Epidermal melanocyte (primary cell): ENCODE measurements around the gene ZNF516.

ENCODE experiments used
- DNase-seq: peaks from one replicate; pipeline ENCODE4 v3.0.0; 2011; ENCODE audit warnings: low spot score; ENCODE audit not compliant: insufficient read length

The ZNF516 gene

GRCh38 chr18:76422121-76422520 lies 72.9 kb downstream of the ZNF516 start:
- no peak for DNase-seq

DNA sequence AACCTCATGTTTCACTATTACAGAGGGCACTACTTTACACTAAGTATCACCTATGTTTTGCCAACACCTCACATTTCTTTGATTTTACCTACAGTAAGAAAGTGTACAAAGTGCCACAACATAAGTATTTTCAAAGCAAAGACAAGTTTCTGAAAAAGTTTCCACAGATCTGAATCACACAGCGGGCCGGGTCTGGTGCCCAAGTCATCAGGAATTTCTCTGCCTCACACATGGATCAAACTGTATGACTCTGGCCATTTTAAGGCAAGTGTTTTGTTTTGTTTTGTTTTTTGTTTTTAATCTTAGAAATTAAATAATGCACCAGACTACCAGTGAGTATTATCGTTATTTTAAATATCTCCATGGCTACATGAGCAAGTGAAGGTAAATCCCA lies 73.4 kb downstream of the ZNF516 start:
- no peak for DNase-seq

GRCh38 chr18:76420898-76421684 lies 74.0 kb downstream of the ZNF516 start:
- DNase-seq, result no peak

- DNase-seq, result no peak
These were observed 75.2 kb downstream of the ZNF516 start for GRCh38 chr18:76419811-76420210.

GRCh38 chr18:76416911-76417310 lies 78.1 kb downstream of the ZNF516 start:
- no peak for DNase-seq

DNA sequence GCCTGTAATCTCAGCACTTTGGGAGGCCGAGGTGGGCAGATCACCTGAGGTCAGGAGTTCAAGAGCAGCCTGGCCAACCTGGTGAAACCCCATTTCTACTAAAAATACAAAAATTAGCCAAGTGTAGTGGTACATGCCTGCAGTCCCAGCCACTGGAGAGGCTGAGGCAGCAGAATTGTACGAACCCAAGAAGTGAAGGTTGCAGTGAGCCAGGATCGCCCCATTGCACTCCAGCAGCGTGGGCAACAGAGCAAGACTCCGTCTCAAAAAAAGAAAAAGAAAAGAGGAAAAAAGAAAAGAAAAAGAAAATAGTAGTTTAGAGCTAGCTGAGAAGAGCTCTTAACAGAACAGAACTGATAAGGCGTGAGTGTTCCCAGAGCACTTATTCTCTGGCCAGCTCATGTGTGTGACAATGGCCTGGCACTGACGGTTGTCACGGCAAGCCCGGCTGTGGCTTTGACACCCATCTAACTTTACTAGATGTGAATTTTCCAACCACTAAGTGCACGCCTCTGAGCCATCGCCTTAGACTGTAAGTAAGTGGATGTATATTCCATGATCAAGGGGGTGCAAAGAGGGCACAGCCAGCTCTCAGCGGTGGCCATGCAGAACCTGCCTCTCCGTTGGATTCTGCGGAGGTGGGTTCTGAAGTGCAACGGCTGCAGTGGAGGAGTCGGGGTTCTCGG lies 80.0 kb downstream of the ZNF516 start:
- DNase-seq, result no peak

DNA sequence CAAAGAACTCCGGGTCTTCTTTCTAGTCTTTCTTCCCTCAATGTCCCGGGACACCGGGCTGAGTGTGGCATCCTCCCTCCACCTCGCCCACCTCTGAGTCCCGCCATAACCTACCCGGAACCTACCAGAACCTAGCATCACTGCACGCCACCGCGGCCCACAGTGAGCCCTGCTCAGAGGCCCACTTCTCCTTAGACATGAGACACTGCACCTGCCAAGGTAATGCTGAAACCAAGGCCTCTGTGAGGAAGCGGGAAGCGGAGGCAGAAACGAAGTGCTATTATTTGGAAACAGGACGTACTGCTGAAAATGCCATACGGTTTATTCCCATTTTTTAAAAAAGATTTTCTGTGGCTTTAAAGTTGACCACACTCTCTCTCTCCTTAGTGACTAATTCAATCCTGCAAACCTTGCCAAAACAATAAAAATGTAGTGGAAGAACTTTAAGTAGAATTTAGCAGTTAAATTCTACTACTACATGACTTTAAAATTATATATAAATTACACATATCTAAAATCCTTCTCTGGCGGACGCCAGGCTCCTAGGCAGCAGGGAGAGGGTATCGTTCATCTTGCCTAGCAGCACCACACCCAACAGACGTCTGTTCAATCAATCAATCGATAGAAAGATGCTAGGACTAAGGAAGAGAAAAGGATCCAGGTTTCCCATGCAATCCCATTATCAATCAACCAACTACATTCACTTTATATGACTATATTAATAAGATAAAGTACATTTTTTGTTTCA lies 82.0 kb downstream of the ZNF516 start:
- no peak for DNase-seq

DNA sequence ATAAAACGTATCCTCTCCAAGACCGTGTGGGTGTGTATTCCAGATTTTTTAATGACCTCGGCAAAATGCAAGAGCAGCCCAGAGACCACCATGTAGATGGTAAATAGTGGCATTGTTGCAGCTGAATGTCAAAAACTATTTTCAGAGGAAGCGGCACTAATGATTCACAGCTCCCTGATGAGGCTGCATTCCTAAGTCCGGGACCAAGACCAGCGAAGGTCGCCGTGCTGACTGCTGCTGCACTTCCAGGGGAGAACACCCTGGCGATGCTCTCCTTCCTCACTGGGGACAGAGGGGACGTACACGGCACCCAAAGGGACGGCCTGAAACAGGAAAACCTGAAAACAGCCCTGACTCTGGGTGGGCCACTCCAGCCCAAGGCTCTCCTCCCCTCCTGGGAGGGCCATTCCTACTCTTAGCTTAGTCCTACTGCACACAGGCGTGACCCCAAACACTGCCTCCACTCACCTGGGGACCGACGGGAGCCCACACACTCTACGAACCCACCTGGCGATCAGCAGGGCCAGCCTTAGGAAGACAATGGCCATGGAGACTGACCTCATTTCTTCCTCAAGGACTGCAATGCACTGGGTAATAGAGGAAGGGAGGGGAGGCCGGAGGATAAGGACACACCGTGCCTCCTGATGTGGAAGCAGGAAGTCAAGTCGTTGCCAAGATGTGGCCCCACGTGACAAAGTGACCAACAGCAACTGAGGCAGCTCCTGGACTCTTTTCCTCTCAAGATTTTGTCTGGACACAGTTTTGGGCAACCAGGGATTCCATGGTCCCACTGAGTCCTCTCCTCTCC lies 82.8 kb downstream of the ZNF516 start:
- DNase-seq, result no peak

GRCh38 chr18:76410660-76411417 lies 84.2 kb downstream of the ZNF516 start:
- no peak for DNase-seq

- DNase-seq, result no peak
These were observed 85.0 kb downstream of the ZNF516 start for GRCh38 chr18:76410033-76410432.

GRCh38 chr18:76408480-76409067 lies 86.5 kb downstream of the ZNF516 start:
- DNase-seq, result no peak

GRCh38 chr18:76407681-76408080 lies 87.4 kb downstream of the ZNF516 start:
- no peak for DNase-seq

- no peak for DNase-seq
These were observed 88.3 kb downstream of the ZNF516 start for GRCh38 chr18:76406791-76407190.

DNA sequence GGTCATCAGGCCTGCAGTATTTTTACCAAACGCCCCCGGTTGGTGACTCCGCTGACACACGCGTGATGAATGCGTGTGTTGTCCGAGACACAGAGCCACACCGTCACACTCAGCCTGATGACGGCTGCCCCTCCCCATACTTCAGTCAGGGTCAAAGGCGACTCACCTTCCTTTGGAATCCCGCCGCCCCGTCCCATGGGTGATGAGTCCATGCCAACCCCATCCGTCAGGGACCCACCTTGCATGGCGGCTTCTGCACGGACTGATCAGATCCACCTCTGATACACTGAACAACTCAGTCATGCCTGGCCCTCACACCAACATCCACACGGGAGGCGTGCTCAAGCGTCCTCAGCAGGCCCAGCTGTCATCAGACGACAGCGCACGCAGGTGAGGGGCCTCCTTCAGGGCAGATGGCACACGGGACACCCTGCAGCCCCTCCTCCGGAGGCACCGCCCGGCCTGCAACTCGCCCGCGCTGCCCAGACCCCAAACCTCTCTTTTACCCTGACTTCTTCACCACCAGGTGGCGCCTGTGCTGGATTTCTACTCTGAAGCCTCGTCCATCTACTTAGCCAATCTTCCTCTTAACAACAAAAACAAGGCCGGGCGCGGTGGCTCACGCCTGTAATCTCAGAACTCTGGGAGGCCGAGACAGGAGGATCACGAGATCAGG lies 89.2 kb downstream of the ZNF516 start:
- no peak for DNase-seq

GRCh38 chr18:76405280-76405679 lies 89.8 kb downstream of the ZNF516 start:
- no peak for DNase-seq

DNA sequence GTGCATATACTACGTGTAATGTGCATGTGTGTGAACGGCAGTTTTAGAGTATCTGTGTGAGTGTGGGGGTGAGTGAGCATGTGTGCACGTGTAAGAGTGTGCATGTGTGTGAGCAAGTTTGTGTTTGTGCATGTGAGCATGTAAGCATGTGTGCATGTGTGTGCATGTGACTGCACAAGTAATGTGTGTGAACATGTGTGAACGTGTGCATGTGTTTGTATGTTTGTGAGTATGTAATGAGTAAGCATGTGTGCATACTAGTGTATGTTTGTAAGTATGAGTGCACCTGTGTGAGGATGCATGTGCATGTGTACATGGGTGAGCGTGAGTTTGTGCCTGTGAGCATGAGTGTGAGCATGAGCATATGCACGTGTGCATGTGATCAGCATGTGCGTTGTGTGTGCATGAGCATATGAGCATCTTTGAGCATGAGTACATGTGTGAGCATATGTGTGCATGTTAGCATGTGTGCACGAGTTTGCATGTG lies 90.7 kb downstream of the ZNF516 start:
- no peak for DNase-seq

- no peak for DNase-seq
These were observed 92.7 kb downstream of the ZNF516 start for GRCh38 chr18:76402026-76402990.

DNA sequence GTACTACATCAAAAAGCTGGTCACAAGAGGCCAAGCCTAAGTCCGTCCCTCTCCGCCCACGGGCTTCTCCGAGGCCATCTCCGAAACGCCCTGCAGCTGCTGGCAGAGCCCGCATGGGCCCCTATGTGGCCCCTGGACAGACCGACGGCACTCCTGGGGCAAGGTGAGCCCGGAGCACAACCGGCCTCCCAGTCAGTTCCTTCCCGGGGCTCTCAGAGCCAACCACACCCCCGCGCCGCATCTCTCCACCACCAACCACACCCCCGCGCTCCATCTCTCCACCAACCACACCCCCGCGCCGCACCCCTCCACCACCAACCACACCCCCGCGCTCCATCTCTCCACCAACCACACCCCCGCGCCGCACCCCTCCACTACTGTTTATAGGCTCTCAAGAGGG lies 93.5 kb downstream of the ZNF516 start:
- DNase-seq, result no peak
